CD8-positive, alpha-beta memory T cell (primary cell): ENCODE results near the gene FBXO9. TPM values are rescaled to one million over a fixed set of nuclear protein-coding genes. Genes with fewer than 3 reads are reported as not detected.
"Not testable (repeated sequence)": the region's sequence is repeated elsewhere in the genome, so short reads cannot be mapped to it uniquely, and the experiment has no call there.

Source experiments
- CTCF ChIA-PET: fragments of 350-600 bp; sonication (Branson Sonifier 250); formaldehyde crosslinking; loops from one replicate; lab custom pipeline; 2021; ENCODE audit warnings: antibody characterized with exemption; lab: Charles Lee
- POLR2A ChIA-PET: fragments of 350-600 bp; sonication (Branson Sonifier 250); formaldehyde crosslinking; loops from one replicate; lab custom pipeline; 2021; ENCODE audit warnings: antibody characterized with exemption; lab: Charles Lee
- DNase-seq, 5 donors: peaks; one replicate each; pipeline versions ENCODE4 v3.0.0 to v3.0.0-alpha.2; 2020 to 2022; ENCODE audit warnings: mixed read lengths in 1 of 5
- H3K27ac ChIP-seq: one replicate; pipeline ENCODE4 v1.7.0; 2013; ENCODE audit warnings: low read depth, mild to moderate bottlenecking, low read length, moderate library complexity
- H3K27me3 ChIP-seq: 2 replicates; pipeline ENCODE4 v1.7.0; 2013; ENCODE audit warnings: low read length, mild to moderate bottlenecking; ENCODE audit not compliant: insufficient read depth, poor library complexity, severe bottlenecking
- H3K36me3 ChIP-seq: 2 replicates; pipeline ENCODE4 v1.7.0; 2013; ENCODE audit warnings: mild to moderate bottlenecking, low read length, moderate library complexity; ENCODE audit not compliant: insufficient read depth
- H3K4me1 ChIP-seq: 2 replicates; pipeline ENCODE4 v1.7.0; 2013; ENCODE audit warnings: mild to moderate bottlenecking, low read length, moderate library complexity; ENCODE audit not compliant: insufficient read depth
- H3K4me3 ChIP-seq: 2 replicates; pipeline ENCODE4 v1.7.0; 2013; ENCODE audit warnings: mild to moderate bottlenecking, low read length
- H3K9me3 ChIP-seq: 2 replicates; pipeline ENCODE4 v1.7.0; 2013; ENCODE audit warnings: mild to moderate bottlenecking, low read length
- H3K27ac Mint-ChIP-seq, 8 donors: one replicate each; pipeline ENCODE4 v1.8.0; 2020 to 2021; ENCODE audit warnings: mixed read lengths in 8 of 8, mild to moderate bottlenecking in 6 of 8, inconsistent platforms in 3 of 8, moderate library complexity in 3 of 8
- H3K27me3 Mint-ChIP-seq, 2 donors: one replicate each; pipeline ENCODE4 v1.8.0; 2020 to 2021; ENCODE audit warnings: mixed read lengths in 2 of 2, mild to moderate bottlenecking in 1 of 2, moderate library complexity in 1 of 2
- H3K36me3 Mint-ChIP-seq, 3 donors: one replicate each; pipeline ENCODE4 v1.8.0; 2020 to 2021; ENCODE audit warnings: mixed read lengths in 3 of 3, inconsistent platforms in 1 of 3, mild to moderate bottlenecking in 1 of 3
- H3K4me1 Mint-ChIP-seq, 3 donors: one replicate each; pipeline ENCODE4 v1.8.0; 2020 to 2021; ENCODE audit warnings: mixed read lengths in 3 of 3, inconsistent platforms in 1 of 3, mild to moderate bottlenecking in 1 of 3
- H3K4me3 Mint-ChIP-seq, 7 donors: one replicate each; pipeline ENCODE4 v1.8.0; 2020 to 2021; ENCODE audit warnings: mixed read lengths in 7 of 7, mild to moderate bottlenecking in 6 of 7, moderate library complexity in 4 of 7, inconsistent platforms in 2 of 7
- H3K9me3 Mint-ChIP-seq, 5 donors: one replicate each; pipeline ENCODE4 v1.8.0; 2020 to 2022; ENCODE audit warnings: mixed read lengths in 5 of 5, mild to moderate bottlenecking in 3 of 5, moderate library complexity in 2 of 5, inconsistent platforms in 1 of 5
- polyA plus RNA-seq: library from polyadenylated mRNA; unstranded; fragments of 300-500 nt; fragmentation: Illumina TruSeq; gene quantifications from one replicate; pipeline ENCODE4 v1.2.3, GENCODE V29; 2021
- total RNA-seq, 2 experiments: library from RNA; stranded (reverse); gene quantifications; one replicate each; pipeline ENCODE4 v1.2.3, GENCODE V29; 2021

Gene FBXO9
- total and polyA plus RNA-seq, 3 experiments from 2014 or later, result 57.3 to 71.2 (median 62.7) TPM

DNA sequence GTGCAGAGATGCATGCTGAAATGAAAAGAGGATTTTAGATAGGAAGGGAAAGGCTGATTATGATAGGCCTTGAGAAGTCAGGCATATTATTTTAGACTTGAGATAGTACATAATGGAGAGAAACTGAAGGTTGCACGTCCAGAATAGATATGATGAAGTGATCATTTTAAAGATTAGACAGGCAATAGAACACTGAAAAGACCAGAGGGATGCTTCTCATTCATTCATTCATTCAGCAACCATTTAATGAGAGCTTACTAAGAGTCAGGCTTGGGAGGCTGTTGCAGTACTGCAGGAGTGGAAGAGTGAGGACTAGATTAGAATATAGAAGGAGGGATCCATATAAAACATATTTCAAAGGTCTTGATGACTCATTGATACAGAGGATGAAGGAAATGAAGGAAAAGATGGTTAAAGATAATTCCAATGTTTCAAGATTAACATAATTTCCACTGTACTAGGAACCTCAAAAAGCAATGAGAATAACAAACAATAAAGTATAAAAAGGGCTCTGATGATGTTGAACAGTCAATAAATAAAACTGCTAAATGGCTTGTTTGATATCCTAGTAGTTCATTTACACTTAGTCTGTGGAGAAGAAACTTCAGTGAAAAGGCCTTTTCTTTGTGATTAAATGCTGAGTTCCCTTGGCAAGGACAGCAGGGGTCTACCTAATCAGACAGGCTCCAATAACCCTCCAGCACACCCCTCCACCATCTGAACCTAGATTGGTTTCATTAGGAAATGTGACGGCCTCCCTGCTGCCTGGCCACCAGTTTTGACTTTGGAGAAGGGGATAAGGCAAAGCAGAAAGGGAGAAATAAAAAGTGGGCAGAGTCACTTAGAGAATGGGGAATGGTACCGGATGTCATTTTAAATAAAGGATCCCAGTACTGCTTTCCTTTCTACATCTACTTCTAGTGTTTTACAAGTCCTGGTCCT, 5.3 kb upstream of the FBXO9 start:
- Mint-ChIP-seq H3K27ac (peak overlapping the region in 7 of 8 donors; percentile 23 to 89 (median 54)), H3K4me3 (peak overlapping the region; percentile 92 to 95 (median 93)), H3K36me3 (peaks cover 0 to 11% (median 2%) of the 10 kb centered on the region in 3 donors), H3K27me3 (no peaks in the 10 kb centered on the region), H3K9me3 (no peaks in the 10 kb centered on the region), H3K4me1 (peaks cover 57 to 75% (median 71%) of the 10 kb centered on the region in 3 donors)
- Histone ChIP-seq H3K27me3 (no peaks in the 10 kb centered on the region), H3K9me3 (no peaks in the 10 kb centered on the region), H3K4me1 (peaks cover 44% of the 10 kb centered on the region), H3K4me3 (peak overlapping the region; percentile 23), H3K36me3 (no peaks in the 10 kb centered on the region), H3K27ac (no peak overlapping the region)
- ChIA-PET POLR2A (no interaction called here), CTCF (interaction anchor here (0.5 kb wide), 1 partner anchor 12 kb away, joined by 3 read pairs; no protein-coding TSS in a partner anchor)
- DNase-seq, result no peak

- Mint-ChIP-seq H3K4me1 (peaks cover 62 to 72% (median 70%) of the 10 kb centered on the region in 3 donors), H3K4me3 (peak overlapping the region; percentile 92 to 95 (median 93)), H3K27me3 (no peaks in the 10 kb centered on the region), H3K9me3 (no peaks in the 10 kb centered on the region), H3K36me3 (peaks cover 0 to 13% (median 0%) of the 10 kb centered on the region in 3 donors), H3K27ac (peak overlapping the region; percentile 47 to 90 (median 84))
- Histone ChIP-seq H3K4me1 (peaks cover 56% of the 10 kb centered on the region), H3K4me3 (peak overlapping the region; percentile 75), H3K9me3 (no peaks in the 10 kb centered on the region), H3K36me3 (no peaks in the 10 kb centered on the region), H3K27me3 (no peaks in the 10 kb centered on the region), H3K27ac (no peak overlapping the region)
- CTCF ChIA-PET, result no interaction called here
- POLR2A ChIA-PET, result interaction anchor here (0.6 kb wide), 1 partner anchor 423 kb away, joined by 4 read pairs; no protein-coding TSS in a partner anchor
- no peak for DNase-seq
Observed at GRCh38 chr6:53062169-53062539, 3.0 kb upstream of the FBXO9 start.

GRCh38 chr6:53064255-53064654, 949 bp upstream of the FBXO9 start:
- H3K9me3 ChIP-seq, H3K27me3 Mint-ChIP-seq, H3K27me3 ChIP-seq, H3K27ac ChIP-seq, CTCF ChIA-PET, H3K36me3 ChIP-seq, POLR2A ChIA-PET, H3K4me3 ChIP-seq, H3K9me3 Mint-ChIP-seq: not testable (repeated sequence)
- Mint-ChIP-seq H3K4me1 (peaks cover 60 to 73% (median 66%) of the 10 kb centered on the region in 3 donors), H3K27ac (peak overlapping the region in 5 of 8 donors; percentile 58 to 99 (median 97)), H3K4me3 (peak overlapping the region; percentile 96 to 100 (median 99)), H3K36me3 (peaks cover 0 to 19% (median 0%) of the 10 kb centered on the region in 3 donors)
- peaks cover 49% of the 10 kb centered on the region for H3K4me1 ChIP-seq
- DNase-seq, result peak in 1 of 5 donors; percentile 47

GRCh38 chr6:53064726-53065265, 408 bp upstream of the FBXO9 start:
- Mint-ChIP-seq H3K9me3 (no peaks in the 10 kb centered on the region), H3K36me3 (peaks cover 0 to 24% (median 0%) of the 10 kb centered on the region in 3 donors), H3K4me3 (peak overlapping the region; percentile 96 to 100 (median 99)), H3K27me3 (no peaks in the 10 kb centered on the region), H3K27ac (peak overlapping the region; percentile 58 to 99 (median 97)), H3K4me1 (peaks cover 57 to 72% (median 64%) of the 10 kb centered on the region in 3 donors)
- Histone ChIP-seq H3K27ac (peak overlapping the region; percentile 88), H3K27me3 (no peaks in the 10 kb centered on the region), H3K4me3 (peak overlapping the region; percentile 98), H3K4me1 (peaks cover 44% of the 10 kb centered on the region), H3K9me3 (no peaks in the 10 kb centered on the region), H3K36me3 (no peaks in the 10 kb centered on the region)
- ChIA-PET POLR2A (interaction anchor here (0.7 to 1.0 kb wide), 2 partner anchors 69 to 282 kb away, joined by 3 read pairs; partner anchors contain the start of gene GSTA4), CTCF (interaction anchor here (1.0 to 2.0 kb wide), 5 partner anchors 14 to 659 kb away, joined by 3 to 11 read pairs (median 4); partner anchors contain the start of gene GSTA4)
- peak; percentile 93 to 97 (median 94) for DNase-seq

DNA sequence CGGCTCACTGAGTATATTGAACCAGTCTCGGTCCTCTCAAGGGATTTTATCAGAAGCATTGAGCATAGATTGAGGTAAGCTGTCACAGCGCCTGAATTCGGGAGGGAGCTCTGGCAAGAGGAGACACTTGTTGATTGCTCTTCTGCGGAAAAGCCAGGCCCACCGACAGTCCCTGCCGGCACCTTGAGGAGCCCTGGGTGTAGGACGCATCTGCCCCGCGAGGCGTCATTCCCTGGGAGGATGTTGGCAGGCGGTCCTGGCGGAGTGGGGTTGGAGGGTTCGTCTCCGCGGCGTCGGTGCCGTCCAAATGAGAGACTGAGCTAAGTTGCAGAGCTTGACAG, 843 bp downstream of the FBXO9 start:
- Mint-ChIP-seq H3K36me3 (peaks cover 0 to 28% (median 2%) of the 10 kb centered on the region in 3 donors), H3K27me3 (no peaks in the 10 kb centered on the region), H3K4me1 (peaks cover 50 to 66% (median 58%) of the 10 kb centered on the region in 3 donors), H3K4me3 (peak overlapping the region; percentile 96 to 100 (median 99)), H3K9me3 (no peaks in the 10 kb centered on the region), H3K27ac (peak overlapping the region; percentile 71 to 97 (median 85))
- Histone ChIP-seq H3K9me3 (no peaks in the 10 kb centered on the region), H3K27ac (peak overlapping the region; percentile 88), H3K27me3 (no peaks in the 10 kb centered on the region), H3K36me3 (no peaks in the 10 kb centered on the region), H3K4me1 (peaks cover 31% of the 10 kb centered on the region), H3K4me3 (peak overlapping the region; percentile 98)
- DNase-seq, result peak in 3 of 5 donors; percentile 12 to 58 (median 39)
- ChIA-PET POLR2A (no interaction called here), CTCF (interaction anchor here (0.8 to 2.2 kb wide), 7 partner anchors 10 to 341 kb away, joined by 3 to 11 read pairs (median 4); partner anchors contain the start of gene GSTA4)

GRCh38 chr6:53066874-53067706, 1.9 kb downstream of the FBXO9 start:
- peak overlapping the region; percentile 98 for H3K4me3 ChIP-seq

GRCh38 chr6:53067849-53068361, 2.7 kb downstream of the FBXO9 start:
- Histone ChIP-seq H3K4me3 (no peak overlapping the region), H3K27me3 (no peaks in the 10 kb centered on the region), H3K27ac (peak overlapping the region; percentile 27), H3K36me3 (no peaks in the 10 kb centered on the region), H3K9me3 (no peaks in the 10 kb centered on the region), H3K4me1 (peaks cover 24% of the 10 kb centered on the region)
- no peak for DNase-seq
- peaks cover 43 to 56% (median 49%) of the 10 kb centered on the region in 3 donors for H3K4me1 Mint-ChIP-seq
- ChIA-PET POLR2A (no interaction called here), CTCF (interaction anchor here (1.1 to 1.4 kb wide), 3 partner anchors 20 to 416 kb away, joined by 3 to 4 read pairs (median 4); no protein-coding TSS in a partner anchor)
- peak overlapping the region in 1 of 8 donors; percentile 17 for H3K27ac Mint-ChIP-seq
- peak overlapping the region in 1 of 7 donors; percentile 98 for H3K4me3 Mint-ChIP-seq
- H3K36me3 Mint-ChIP-seq, result peaks cover 0 to 31% (median 4%) of the 10 kb centered on the region in 3 donors
- no peaks in the 10 kb centered on the region for H3K9me3 Mint-ChIP-seq
- no peaks in the 10 kb centered on the region for H3K27me3 Mint-ChIP-seq

More at GRCh38 chr6:53066874-53067706, 1.9 kb downstream of the FBXO9 start:
- Mint-ChIP-seq H3K36me3 (peaks cover 0 to 27% (median 3%) of the 10 kb centered on the region in 3 donors), H3K9me3 (no peaks in the 10 kb centered on the region), H3K4me1 (peaks cover 45 to 61% (median 53%) of the 10 kb centered on the region in 3 donors), H3K27me3 (no peaks in the 10 kb centered on the region), H3K27ac (peak overlapping the region; percentile 54 to 85 (median 74)), H3K4me3 (peak overlapping the region; percentile 24 to 100 (median 99))
- ChIA-PET CTCF (interaction anchor here (0.8 to 2.2 kb wide), 7 partner anchors 11 to 415 kb away, joined by 3 to 11 read pairs (median 4); partner anchors contain the start of gene GSTA4), POLR2A (no interaction called here)
- no peak for DNase-seq
- H3K9me3 ChIP-seq, result no peaks in the 10 kb centered on the region
- H3K36me3 ChIP-seq, result no peaks in the 10 kb centered on the region
- peaks cover 29% of the 10 kb centered on the region for H3K4me1 ChIP-seq
- H3K27ac ChIP-seq, result peak overlapping the region; percentile 27
- no peaks in the 10 kb centered on the region for H3K27me3 ChIP-seq
